Stomach (tissue), 9 donors: ENCODE results near the gene TAPT1. TPM values are rescaled to one million over a fixed set of nuclear protein-coding genes. Genes with fewer than 3 reads are reported as not detected.
"Not testable (repeated sequence)": the region's sequence is repeated elsewhere in the genome, so short reads cannot be mapped to it uniquely, and the experiment has no call there.

Experiments
- DNase-seq, 2 donors: peaks; one replicate each; pipeline versions ENCODE4 v3.0.0 to v3.0.0-alpha.2; 2013 to 2019
- H3K27ac ChIP-seq, 5 donors: fragments of 200-600 bp in 4 of 5; sonication (generic) in 4 of 5; one replicate each; pipeline ENCODE4 v1.5.1; 2013 to 2019; ENCODE audit warnings: mild to moderate bottlenecking in 1 of 5, moderate library complexity in 1 of 5
- H3K27me3 ChIP-seq, 3 donors: fragments of 200-600 bp; sonication (generic); one replicate each; pipeline ENCODE4 v1.5.1; 2017 to 2019; ENCODE audit warnings: mixed run types in 1 of 3
- H3K36me3 ChIP-seq, 4 donors: fragments of 200-600 bp; sonication (generic); 1 replicate in 3 of 4; 2 replicates in 1 of 4; pipeline ENCODE4 v1.5.1; 2016 to 2019
- H3K4me1 ChIP-seq, 4 donors: fragments of 200-600 bp; sonication (generic); one replicate each; pipeline ENCODE4 v1.5.1; 2016 to 2019
- H3K4me3 ChIP-seq, 4 donors: fragments of 200-600 bp; sonication (generic) in 3 of 4; one replicate each; pipeline ENCODE4 v1.5.1; 2016 to 2019; ENCODE audit warnings: mild to moderate bottlenecking in 1 of 4
- H3K9me3 ChIP-seq, 4 donors: fragments of 200-600 bp; sonication (generic); one replicate each; pipeline ENCODE4 v1.5.1; 2016 to 2019
- EP300 ChIP-seq: sonication (generic); formaldehyde crosslinking; IDR thresholded peaks from one replicate; pipeline ENCODE4 v1.6.1; 2017; ENCODE audit warnings: antibody characterized with exemption
- POLR2A ChIP-seq, 4 donors: fragments of 450-650 bp; IDR thresholded peaks; one replicate each; pipeline ENCODE4 v1.6.1; 2016; ENCODE audit warnings: antibody characterized with exemption in 4 of 4, control low read depth in 2 of 4, mild to moderate bottlenecking in 1 of 4, moderate library complexity in 1 of 4
- POLR2AphosphoS5 ChIP-seq, 3 donors: sonication (generic); formaldehyde crosslinking; IDR thresholded peaks; one replicate each; pipeline ENCODE4 v1.6.1; 2016; ENCODE audit warnings: antibody characterized with exemption in 3 of 3
- WGBS, 5 donors: extraction: QIAGEN DNeasy Blood & Tissue Kit in 3 of 5; methylation state at CpG; one replicate each; pipeline versions ENCODE4 v1.1.5 to v1.1.7; 2013 to 2018; 5-methylcytosine and 5-hydroxymethylcytosine counted together
- intact Hi-C: fragments of 100-400 bp; cut with DNase I; formaldehyde crosslinking; loops from one replicate; pipeline ENCODE4 v1.15.1; 2023; ENCODE audit warnings: low total_unique reads
- polyA plus RNA-seq, 3 donors: library from polyadenylated mRNA; stranded (reverse); fragments of 200-250 nt; gene quantifications; one replicate each; pipeline ENCODE4 v1.2.3, GENCODE V29; 2013
- total RNA-seq, 5 donors: library from RNA; depleted of rRNA; stranded (reverse); fragments of >200 nt; gene quantifications; one replicate each; pipeline versions ENCODE4 v1.1.0 to v1.2.3, GENCODE V29; 2014 to 2016
- TF ChIP-seq, protein P1 (sequence below), 7 experiments: fragments of 450-650 bp in 4 of 7; fragments of 200-600 bp in 3 of 7; sonication (generic) in 3 of 7; IDR thresholded peaks; one replicate each; pipeline ENCODE4 v1.5.1; 2016 to 2019; ENCODE audit warnings: antibody characterized with exemption in 7 of 7, control low read depth in 2 of 7, mild to moderate bottlenecking in 1 of 7
- donor health status: healthy with polysubstance abuse.
- donor health status: Bipolar disorder and iron deficiency.
- donor health status: healthy.

TAPT1 gene
- total and polyA plus RNA-seq, 8 donors, result 5.9 to 97.8 (median 13.7) TPM

DNA sequence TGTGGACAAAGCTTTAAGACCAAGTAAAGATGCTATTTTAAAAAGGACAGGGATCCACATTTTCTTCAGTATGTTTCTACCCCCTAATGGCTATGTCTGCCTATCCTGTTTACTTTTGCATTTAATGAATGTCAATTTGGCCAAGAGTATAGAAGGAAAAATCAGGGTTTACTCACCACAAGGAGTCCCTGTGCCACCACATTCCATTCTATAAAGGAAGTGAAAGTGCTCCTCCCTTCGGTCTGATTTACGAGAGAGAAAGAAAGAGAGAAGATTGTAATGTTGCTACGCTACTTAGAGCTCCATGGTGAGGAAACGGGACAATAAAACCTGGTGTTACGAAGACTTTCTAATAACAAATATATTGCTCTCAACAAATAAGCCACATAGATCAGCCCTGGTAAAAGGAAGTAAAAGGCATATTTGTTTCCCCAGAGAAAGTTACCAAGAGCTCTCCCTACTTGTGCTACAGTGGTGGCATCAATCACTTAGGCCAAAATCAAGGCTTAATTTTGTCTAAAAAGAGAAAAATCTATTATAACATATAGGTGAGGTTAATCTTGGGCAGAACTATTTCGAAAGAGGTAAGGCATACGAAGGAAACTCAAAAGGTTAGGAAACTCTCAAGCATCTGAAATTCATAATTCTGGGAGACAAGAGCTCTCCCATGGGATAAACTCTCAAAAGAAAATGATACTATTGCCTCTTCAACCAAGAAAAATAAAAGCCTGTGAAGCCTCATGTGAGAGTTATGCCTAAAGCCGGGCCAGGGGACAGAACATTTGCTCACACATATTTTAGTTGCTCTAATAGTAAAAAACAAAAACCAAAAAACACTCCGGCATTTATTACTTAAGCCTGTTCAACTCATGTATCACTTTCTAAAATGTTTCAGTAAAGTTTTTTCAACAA lies 29.5 kb downstream of the TAPT1 start:
- intact Hi-C loops, result loop anchor here (10.0 kb wide), 1 partner anchor 172 kb away; no protein-coding TSS in a partner anchor
- Histone ChIP-seq H3K4me1 (peaks cover 0 to 77% (median 44%) of the 10 kb centered on the region in 4 donors), H3K27ac (peak overlapping the region in 4 of 5 donors; percentile 44 to 76 (median 66)), H3K4me3 (peak overlapping the region in 3 of 4 donors; percentile 11 to 18 (median 15)), H3K36me3 (peaks cover 0 to 11% (median 8%) of the 10 kb centered on the region in 4 donors), H3K9me3 (no peaks in the 10 kb centered on the region), H3K27me3 (no peaks in the 10 kb centered on the region)
- 35 to 43% (median 41%) methylated on average over 9 of the region's 9 CpGs for WGBS, 5 donors
- no peak for TF ChIP-seq EP300
- peak; percentile 16 to 83 (median 27) for TF ChIP-seq POLR2AphosphoS5 (IDR thresholded peaks at IDR 0.05)
- TF ChIP-seq, protein P1, sequence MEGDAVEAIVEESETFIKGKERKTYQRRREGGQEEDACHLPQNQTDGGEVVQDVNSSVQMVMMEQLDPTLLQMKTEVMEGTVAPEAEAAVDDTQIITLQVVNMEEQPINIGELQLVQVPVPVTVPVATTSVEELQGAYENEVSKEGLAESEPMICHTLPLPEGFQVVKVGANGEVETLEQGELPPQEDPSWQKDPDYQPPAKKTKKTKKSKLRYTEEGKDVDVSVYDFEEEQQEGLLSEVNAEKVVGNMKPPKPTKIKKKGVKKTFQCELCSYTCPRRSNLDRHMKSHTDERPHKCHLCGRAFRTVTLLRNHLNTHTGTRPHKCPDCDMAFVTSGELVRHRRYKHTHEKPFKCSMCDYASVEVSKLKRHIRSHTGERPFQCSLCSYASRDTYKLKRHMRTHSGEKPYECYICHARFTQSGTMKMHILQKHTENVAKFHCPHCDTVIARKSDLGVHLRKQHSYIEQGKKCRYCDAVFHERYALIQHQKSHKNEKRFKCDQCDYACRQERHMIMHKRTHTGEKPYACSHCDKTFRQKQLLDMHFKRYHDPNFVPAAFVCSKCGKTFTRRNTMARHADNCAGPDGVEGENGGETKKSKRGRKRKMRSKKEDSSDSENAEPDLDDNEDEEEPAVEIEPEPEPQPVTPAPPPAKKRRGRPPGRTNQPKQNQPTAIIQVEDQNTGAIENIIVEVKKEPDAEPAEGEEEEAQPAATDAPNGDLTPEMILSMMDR (IDR thresholded peaks at IDR 0.05), result peak in 5 of 7 experiments; percentile 8 to 60 (median 25)
- no peak for TF ChIP-seq POLR2A (IDR thresholded peaks at IDR 0.05)
- DNase-seq, result peak in 1 of 2 donors; percentile 82

DNA sequence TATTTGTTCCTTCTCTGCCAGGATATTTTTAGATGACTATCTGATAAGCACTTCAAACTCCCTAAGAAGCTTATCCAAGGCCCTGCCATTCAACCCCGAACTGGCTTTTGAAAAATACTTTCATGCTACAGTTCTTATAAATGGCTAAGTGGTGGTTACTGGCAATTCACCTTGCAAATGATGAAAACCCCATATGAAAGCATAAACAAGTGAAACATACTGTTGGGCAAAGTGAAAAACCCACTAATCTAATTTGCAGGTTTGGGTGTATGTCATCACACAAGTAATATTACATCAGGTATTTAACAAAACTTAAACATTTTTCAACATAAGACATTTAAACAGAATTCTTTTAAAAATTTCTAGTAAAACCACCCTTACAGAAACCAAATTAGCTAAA lies 31.1 kb downstream of the TAPT1 start:
- no peak for DNase-seq
- Histone ChIP-seq H3K27ac (no peak overlapping the region), H3K9me3 (no peaks in the 10 kb centered on the region), H3K36me3 (peaks cover 8 to 18% (median 15%) of the 10 kb centered on the region in 4 donors), H3K4me1 (peaks cover 0 to 77% (median 44%) of the 10 kb centered on the region in 4 donors), H3K4me3 (no peak overlapping the region), H3K27me3 (no peaks in the 10 kb centered on the region)
- intact Hi-C loops, result loop anchor here (10.0 kb wide), 1 partner anchor 170 kb away; no protein-coding TSS in a partner anchor
- 44 to 68% (median 49%) methylated on average over 1 of the region's 1 CpG for WGBS, 5 donors
- TF ChIP-seq POLR2AphosphoS5 (IDR thresholded peaks at IDR 0.05) (no peak), EP300 (no peak), POLR2A (IDR thresholded peaks at IDR 0.05) (no peak)
- TF ChIP-seq, protein P1 (IDR thresholded peaks at IDR 0.05), result no peak

DNA sequence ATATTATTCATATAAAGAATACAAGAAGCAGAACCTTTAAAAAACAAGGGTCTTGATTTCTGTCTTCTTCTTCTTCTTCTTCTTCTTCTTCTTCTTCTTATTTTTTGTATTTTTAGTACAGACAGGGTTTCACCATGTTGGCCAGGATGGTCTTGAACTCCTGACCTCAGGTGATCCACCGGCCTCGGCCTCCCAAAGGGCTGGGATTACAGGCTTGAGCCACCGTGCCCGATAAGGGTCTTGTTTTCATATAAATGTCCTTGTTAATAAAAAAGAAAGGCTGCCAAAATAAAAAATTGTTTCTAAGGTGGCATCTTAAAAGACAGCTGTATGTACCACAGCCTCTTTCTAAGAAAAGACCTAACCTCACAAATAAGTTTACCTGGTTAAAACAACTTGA lies 31.5 kb downstream of the TAPT1 start:
- Histone ChIP-seq H3K36me3 (peaks cover 12 to 19% (median 17%) of the 10 kb centered on the region in 4 donors), H3K4me1 (peaks cover 0 to 77% (median 44%) of the 10 kb centered on the region in 4 donors)
- H3K27ac ChIP-seq, DNase-seq, H3K9me3 ChIP-seq, H3K27me3 ChIP-seq, H3K4me3 ChIP-seq: not testable (repeated sequence)
- 66 to 86% (median 79%) methylated on average over 4 of the region's 4 CpGs for WGBS, 5 donors
- intact Hi-C loops, result loop anchor here (10.0 kb wide), 1 partner anchor 170 kb away; no protein-coding TSS in a partner anchor

DNA sequence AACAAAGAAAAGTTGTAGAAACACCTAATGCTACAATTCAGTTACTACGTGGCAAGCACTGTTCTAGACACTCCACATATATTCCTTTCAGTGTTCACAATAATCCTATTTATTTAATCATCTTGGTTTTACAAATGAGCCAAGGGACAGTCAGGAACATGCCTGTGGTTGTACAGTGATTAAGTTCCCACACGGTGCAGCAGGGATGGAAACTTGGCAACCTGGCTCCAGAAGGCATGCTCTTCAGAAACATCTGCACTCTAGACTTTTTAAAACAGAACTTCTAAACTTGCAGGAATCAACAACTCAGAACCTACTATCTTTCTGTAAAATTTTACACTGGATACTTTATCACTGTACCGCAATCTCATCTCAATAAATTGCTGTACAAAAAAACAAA lies 32.1 kb downstream of the TAPT1 start:
- no peak overlapping the region for H3K4me3 ChIP-seq
- no peak for DNase-seq
- peaks cover 18 to 22% (median 22%) of the 10 kb centered on the region in 4 donors for H3K36me3 ChIP-seq
- intact Hi-C loops, result loop anchor here (10.0 kb wide), 1 partner anchor 169 kb away; no protein-coding TSS in a partner anchor
- no peaks in the 10 kb centered on the region for H3K27me3 ChIP-seq
- H3K4me1 ChIP-seq, result peaks cover 0 to 73% (median 44%) of the 10 kb centered on the region in 4 donors
- H3K27ac ChIP-seq, result no peak overlapping the region
- WGBS, 5 donors, result 48 to 64% (median 64%) methylated on average over 3 of the region's 3 CpGs
- no peaks in the 10 kb centered on the region for H3K9me3 ChIP-seq
- no peak for TF ChIP-seq POLR2A (IDR thresholded peaks at IDR 0.05)
- TF ChIP-seq, protein P1 (IDR thresholded peaks at IDR 0.05), result no peak
